Mesenchymal stem cell (in vitro differentiated cells and primary cell): ENCODE measurements around the gene LRP6.

Experiments
- DNase-seq: peaks from one replicate; pipeline ENCODE4 v3.0.0-alpha.2; 2013
- H2AFZ ChIP-seq: one replicate; pipeline ENCODE4 v1.6.1; 2013; ENCODE audit warnings: low read depth, mild to moderate bottlenecking, control low read depth, inconsistent platforms, low read length, moderate library complexity
- H2AK5ac ChIP-seq: 2 replicates; pipeline ENCODE4 v1.6.1; 2013; ENCODE audit warnings: low read length, moderate library complexity, mild to moderate bottlenecking, inconsistent platforms; ENCODE audit not compliant: severe bottlenecking
- H2BK120ac ChIP-seq: one replicate; pipeline ENCODE4 v1.6.1; 2013; ENCODE audit warnings: low read depth, mild to moderate bottlenecking, inconsistent platforms, low read length, moderate library complexity
- H2BK12ac ChIP-seq, 2 experiments: one replicate each; pipeline ENCODE4 v1.6.1; 2013; ENCODE audit warnings: inconsistent platforms in 2 of 2, low read length in 2 of 2, mild to moderate bottlenecking in 2 of 2, moderate library complexity in 2 of 2, control low read depth in 1 of 2
- H2BK15ac ChIP-seq: one replicate; pipeline ENCODE4 v1.6.1; 2013; ENCODE audit warnings: mild to moderate bottlenecking, low read depth, inconsistent platforms; ENCODE audit not compliant: poor library complexity, severe bottlenecking
- H2BK5ac ChIP-seq: 2 replicates; pipeline ENCODE4 v1.6.1; 2013; ENCODE audit warnings: low read depth, mild to moderate bottlenecking, low read length, control low read depth, inconsistent platforms; ENCODE audit not compliant: poor library complexity, severe bottlenecking
- H3K14ac ChIP-seq, 2 experiments: one replicate each; pipeline ENCODE4 v1.6.1; 2013; ENCODE audit warnings: inconsistent platforms in 2 of 2, low read length in 2 of 2, control low read depth in 1 of 2, mild to moderate bottlenecking in 1 of 2, moderate library complexity in 1 of 2
- H3K18ac ChIP-seq, 2 experiments: one replicate each; pipeline ENCODE4 v1.6.1; 2013; ENCODE audit warnings: inconsistent platforms in 2 of 2, low read length in 2 of 2, control low read depth in 1 of 2, low read depth in 1 of 2, mild to moderate bottlenecking in 1 of 2
- H3K23ac ChIP-seq, 2 experiments: one replicate each; pipeline ENCODE4 v1.6.1; 2013; ENCODE audit warnings: inconsistent platforms in 2 of 2, low read length in 2 of 2, mild to moderate bottlenecking in 2 of 2, moderate library complexity in 2 of 2, control low read depth in 1 of 2
- H3K27ac ChIP-seq: 2 replicates; pipeline ENCODE4 v1.5.1; 2013; ENCODE audit warnings: mild to moderate bottlenecking, moderate library complexity, low read length, control low read depth, inconsistent platforms; ENCODE audit not compliant: poor library complexity, severe bottlenecking
- H3K27me3 ChIP-seq, 2 experiments: 2 replicates each; pipeline versions ENCODE4 v1.6.1 to v1.7.0; 2013; ENCODE audit warnings: low read length in 2 of 2, mild to moderate bottlenecking in 2 of 2, moderate library complexity in 2 of 2, control low read depth in 1 of 2, inconsistent platforms in 1 of 2; ENCODE audit not compliant: control insufficient read depth in 1 of 2, insufficient read depth in 1 of 2
- H3K36me3 ChIP-seq, 2 experiments: 2 replicates each; pipeline versions ENCODE4 v1.6.1 to v1.7.0; 2013; ENCODE audit warnings: low read length in 2 of 2, control low read depth in 1 of 2, inconsistent platforms in 1 of 2, low read depth in 1 of 2, mild to moderate bottlenecking in 1 of 2; ENCODE audit not compliant: insufficient read depth in 2 of 2, control insufficient read depth in 1 of 2
- H3K4ac ChIP-seq, 2 experiments: one replicate each; pipeline ENCODE4 v1.6.1; 2013; ENCODE audit warnings: inconsistent platforms in 2 of 2, low read length in 2 of 2, mild to moderate bottlenecking in 2 of 2, moderate library complexity in 2 of 2, control low read depth in 1 of 2, low read depth in 1 of 2
- H3K4me1 ChIP-seq: 2 replicates; pipeline ENCODE4 v1.6.1; 2013; ENCODE audit warnings: low read depth, low read length, control low read depth; ENCODE audit not compliant: control insufficient read depth, insufficient read depth
- H3K4me2 ChIP-seq: 2 replicates; pipeline ENCODE4 v1.6.1; 2013; ENCODE audit warnings: low read length, mild to moderate bottlenecking, inconsistent platforms; ENCODE audit not compliant: poor library complexity, severe bottlenecking
- H3K4me3 ChIP-seq, 2 experiments: 2 replicates each; pipeline versions ENCODE4 v1.5.1 to v1.7.0; 2013; ENCODE audit warnings: low read length in 2 of 2, mild to moderate bottlenecking in 2 of 2, control low read depth in 1 of 2, low read depth in 1 of 2; ENCODE audit not compliant: insufficient read depth in 1 of 2
- H3K79me1 ChIP-seq: replicated peaks from 2 replicates; pipeline ENCODE4 v1.6.1; 2013; ENCODE audit warnings: mild to moderate bottlenecking, control low read depth, low read length, inconsistent platforms; ENCODE audit not compliant: poor library complexity, severe bottlenecking
- H3K9ac ChIP-seq: 2 replicates; pipeline ENCODE4 v1.7.0; 2013; ENCODE audit warnings: mild to moderate bottlenecking, low read length, moderate library complexity
- H3K9me3 ChIP-seq: 2 replicates; pipeline ENCODE4 v1.7.0; 2013; ENCODE audit warnings: mild to moderate bottlenecking, low read length; ENCODE audit not compliant: control insufficient read depth
- H4K8ac ChIP-seq: one replicate; pipeline ENCODE4 v1.6.1; 2013; ENCODE audit warnings: inconsistent platforms, mild to moderate bottlenecking, low read length, moderate library complexity
- H4K91ac ChIP-seq: one replicate; pipeline ENCODE4 v1.6.1; 2013; ENCODE audit warnings: mild to moderate bottlenecking, low read length, inconsistent platforms
- WGBS: methylation state at CpG from one replicate; pipeline ENCODE4 v1.1.7; 2013; ENCODE audit warnings: mixed read lengths; 5-methylcytosine and 5-hydroxymethylcytosine counted together

Gene LRP6

GRCh38 chr12:12171991-12172511 lies 94.8 kb downstream of the LRP6 start:
- no peaks in the 10 kb centered on the region for H3K9me3 ChIP-seq
- no peaks in the 10 kb centered on the region for H3K36me3 ChIP-seq
- H3K79me1 ChIP-seq = peaks cover 9% of the 10 kb centered on the region
- WGBS = 56% methylated on average over 1 of the region's 1 CpG
- H2BK12ac ChIP-seq = no peak overlapping the region
- no peak overlapping the region for H2AFZ ChIP-seq
- no peak overlapping the region for H3K4me2 ChIP-seq
- no peaks in the 10 kb centered on the region for H3K4me1 ChIP-seq
- H3K18ac ChIP-seq = no peak overlapping the region
- no peak overlapping the region for H2BK120ac ChIP-seq
- H4K91ac ChIP-seq = no peak overlapping the region
- H3K27me3 ChIP-seq = no peaks in the 10 kb centered on the region
- H3K4ac ChIP-seq = no peak overlapping the region
- H3K9ac ChIP-seq = no peak overlapping the region
- no peak overlapping the region for H3K14ac ChIP-seq
- peak; percentile 47 for DNase-seq
- H3K27ac ChIP-seq = no peak overlapping the region
- no peak overlapping the region for H3K4me3 ChIP-seq
- H2BK15ac ChIP-seq = no peak overlapping the region
- no peak overlapping the region for H2AK5ac ChIP-seq
- H4K8ac ChIP-seq = no peak overlapping the region
- no peak overlapping the region for H2BK5ac ChIP-seq
- H3K23ac ChIP-seq = no peak overlapping the region

- Histone ChIP-seq H4K8ac (no peak overlapping the region), H3K23ac (no peak overlapping the region), H2BK15ac (no peak overlapping the region), H3K9me3 (no peaks in the 10 kb centered on the region), H4K91ac (no peak overlapping the region), H3K4ac (no peak overlapping the region), H2BK5ac (no peak overlapping the region), H2AFZ (no peak overlapping the region), H3K4me3 (no peak overlapping the region), H3K27ac (no peak overlapping the region), H2BK120ac (no peak overlapping the region), H3K4me1 (no peaks in the 10 kb centered on the region), H2AK5ac (no peak overlapping the region), H3K27me3 (no peaks in the 10 kb centered on the region), H3K4me2 (no peak overlapping the region), H2BK12ac (no peak overlapping the region), H3K36me3 (peaks cover 0 to 6% of the 10 kb centered on the region in 2 experiments), H3K9ac (no peak overlapping the region), H3K18ac (no peak overlapping the region), H3K14ac (no peak overlapping the region), H3K79me1 (peaks cover 15% of the 10 kb centered on the region)
- WGBS = 89% methylated on average over 1 of the region's 1 CpG
- DNase-seq = no peak
Measured at GRCh38 chr12:12167847-12168246, 99.0 kb downstream of the LRP6 start.

- no peak overlapping the region for H3K4ac ChIP-seq
- no peak overlapping the region for H2BK5ac ChIP-seq
- no peak overlapping the region for H4K91ac ChIP-seq
- H3K36me3 ChIP-seq = peaks cover 5 to 10% of the 10 kb centered on the region in 2 experiments
- no peak overlapping the region for H3K27ac ChIP-seq
- H2BK12ac ChIP-seq = no peak overlapping the region
- no peaks in the 10 kb centered on the region for H3K4me1 ChIP-seq
- no peak overlapping the region for H2AFZ ChIP-seq
- no peak overlapping the region for H3K4me3 ChIP-seq
- H3K79me1 ChIP-seq = peaks cover 19% of the 10 kb centered on the region
- H2BK15ac ChIP-seq = no peak overlapping the region
- DNase-seq = no peak
- no peak overlapping the region for H3K4me2 ChIP-seq
- H3K9ac ChIP-seq = no peak overlapping the region
- no peak overlapping the region for H4K8ac ChIP-seq
- H2AK5ac ChIP-seq = no peak overlapping the region
- no peak overlapping the region for H3K18ac ChIP-seq
- H3K27me3 ChIP-seq = no peaks in the 10 kb centered on the region
- H3K9me3 ChIP-seq = no peaks in the 10 kb centered on the region
- H3K23ac ChIP-seq = no peak overlapping the region
- H3K14ac ChIP-seq = no peak overlapping the region
- H2BK120ac ChIP-seq = no peak overlapping the region
Measured at GRCh38 chr12:12166751-12167150, 100.1 kb downstream of the LRP6 start.

GRCh38 chr12:12159988-12160387 lies 106.9 kb downstream of the LRP6 start:
- H3K79me1 ChIP-seq = peaks cover 25% of the 10 kb centered on the region
- no peak overlapping the region for H2BK120ac ChIP-seq
- H3K9me3 ChIP-seq = no peaks in the 10 kb centered on the region
- no peak overlapping the region for H4K91ac ChIP-seq
- no peak overlapping the region for H2BK15ac ChIP-seq
- no peak for DNase-seq
- H3K36me3 ChIP-seq = peaks cover 7 to 17% of the 10 kb centered on the region in 2 experiments
- H2AFZ ChIP-seq = no peak overlapping the region
- H3K4me2 ChIP-seq = no peak overlapping the region
- no peak overlapping the region for H2BK5ac ChIP-seq
- H3K27ac ChIP-seq = no peak overlapping the region
- H3K4ac ChIP-seq = no peak overlapping the region
- H3K4me3 ChIP-seq = no peak overlapping the region
- H3K23ac ChIP-seq = no peak overlapping the region
- 10% methylated on average over 1 of the region's 1 CpG for WGBS
- no peaks in the 10 kb centered on the region for H3K4me1 ChIP-seq
- H2BK12ac ChIP-seq = no peak overlapping the region
- no peak overlapping the region for H3K14ac ChIP-seq
- H3K9ac ChIP-seq = no peak overlapping the region
- no peak overlapping the region for H3K18ac ChIP-seq
- no peak overlapping the region for H4K8ac ChIP-seq
- H3K27me3 ChIP-seq = no peaks in the 10 kb centered on the region
- no peak overlapping the region for H2AK5ac ChIP-seq
